ENCODE data around the gene IL22RA2.
A peak's percentile ranks its signal among the peaks of the same experiment; 100 is the strongest.
"Not testable (repeated sequence)": the region's sequence is repeated elsewhere in the genome, so short reads cannot be mapped to it uniquely, and the experiment has no call there.

IL22RA2 gene

DNA sequence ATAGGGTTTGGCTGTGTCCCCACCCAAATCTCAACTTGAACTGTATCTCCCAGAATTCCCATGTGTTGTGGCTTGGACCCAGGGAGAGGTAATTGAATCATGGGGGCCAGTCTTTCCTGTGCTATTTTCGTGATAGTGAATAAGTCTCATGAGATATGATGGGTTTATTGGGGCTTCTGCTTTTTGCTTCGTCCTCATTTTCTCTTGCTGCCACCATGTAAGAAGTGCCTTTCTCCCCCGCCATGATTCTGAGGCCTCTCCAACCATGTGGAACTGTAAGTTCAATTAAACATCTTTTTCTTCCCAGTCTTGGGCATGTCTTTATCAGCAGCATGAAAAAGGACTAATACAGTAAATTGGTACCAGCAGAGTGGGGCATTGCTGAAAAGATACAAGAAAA is 34.0 kb upstream of the IL22RA2 start:
- H3K9me3 Mint-ChIP-seq, H3K27me3 Mint-ChIP-seq, H3K4me3 Mint-ChIP-seq: not testable (repeated sequence)
- Mint-ChIP-seq H3K27ac (peak overlapping the region; percentile 63), H3K36me3 (peaks cover 33% of the 10 kb centered on the region), H3K4me1 (peaks cover 33% of the 10 kb centered on the region)

DNA sequence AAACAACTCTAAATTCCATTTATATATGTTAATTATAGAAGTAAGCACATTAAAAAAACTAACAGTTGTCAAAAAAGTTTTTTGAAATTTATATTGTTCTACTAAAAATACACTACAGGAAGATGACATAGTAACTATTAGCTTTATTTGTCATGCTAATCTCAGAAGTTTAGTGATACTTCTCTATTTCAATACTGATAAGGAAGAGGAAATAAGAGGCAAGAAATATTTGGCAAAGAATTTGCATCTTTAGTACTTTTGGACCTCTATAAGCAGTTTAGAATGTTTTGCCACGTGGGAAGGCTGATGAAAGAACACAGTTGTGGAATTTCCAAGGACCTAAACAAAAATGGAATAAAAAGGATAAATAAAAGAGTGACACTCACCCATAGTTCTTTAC is 33.1 kb upstream of the IL22RA2 start:
- H3K36me3 Mint-ChIP-seq: peaks cover 33% of the 10 kb centered on the region
- H3K9me3 Mint-ChIP-seq: peaks cover 5% of the 10 kb centered on the region
- H3K27me3 Mint-ChIP-seq: no peaks in the 10 kb centered on the region
- H3K4me1 Mint-ChIP-seq: peaks cover 29% of the 10 kb centered on the region
- no peak overlapping the region for H3K27ac Mint-ChIP-seq
- no peak overlapping the region for H3K4me3 Mint-ChIP-seq

DNA sequence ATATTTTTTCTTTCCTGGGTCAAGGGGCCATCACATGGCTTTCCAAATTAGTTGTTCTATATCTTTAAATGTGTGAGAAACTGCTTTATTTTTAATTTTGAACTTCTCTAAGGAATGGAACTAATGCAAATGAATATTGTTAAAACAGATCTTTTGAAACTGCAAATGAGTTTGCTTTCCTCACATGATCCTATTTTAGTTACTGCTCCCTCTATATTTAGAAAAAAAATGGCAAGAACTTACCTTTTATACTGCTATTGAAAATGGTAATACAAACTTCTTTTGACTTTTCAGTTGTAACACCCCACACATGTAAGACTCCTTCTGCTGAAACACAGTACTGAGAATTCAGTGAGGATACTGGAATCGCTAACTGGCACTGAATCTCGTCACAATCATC is 29.8 kb upstream of the IL22RA2 start:
- peaks cover 28% of the 10 kb centered on the region for H3K36me3 Mint-ChIP-seq

DNA sequence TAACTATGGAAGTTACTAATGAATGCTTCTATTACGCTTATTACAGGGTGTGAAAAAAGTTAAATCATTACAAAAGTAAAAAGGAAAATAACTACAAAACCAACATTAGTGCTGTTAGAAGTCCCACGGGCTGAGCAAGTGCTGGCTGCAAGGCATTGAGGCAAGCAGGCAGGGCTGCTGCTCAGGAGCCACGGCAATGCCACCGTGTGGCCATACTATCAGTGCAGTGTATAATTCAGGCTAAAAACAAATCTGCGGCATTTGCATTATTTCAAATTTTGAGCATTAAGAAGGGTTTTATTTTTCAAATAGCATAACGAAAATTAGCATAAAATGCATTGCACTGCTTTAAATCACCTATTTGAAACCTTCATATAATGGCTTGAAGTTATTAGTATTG is 28.6 kb upstream of the IL22RA2 start:
- Mint-ChIP-seq H3K4me1 (peaks cover 5% of the 10 kb centered on the region), H3K36me3 (peaks cover 26% of the 10 kb centered on the region), H3K27me3 (no peaks in the 10 kb centered on the region), H3K9me3 (no peaks in the 10 kb centered on the region), H3K27ac (no peak overlapping the region), H3K4me3 (no peak overlapping the region)

More for the DNA sequence above, 29.8 kb upstream of the IL22RA2 start:
- Mint-ChIP-seq H3K27me3 (no peaks in the 10 kb centered on the region), H3K4me3 (no peak overlapping the region), H3K4me1 (peaks cover 10% of the 10 kb centered on the region), H3K27ac (no peak overlapping the region), H3K9me3 (peaks cover 5% of the 10 kb centered on the region)

DNA sequence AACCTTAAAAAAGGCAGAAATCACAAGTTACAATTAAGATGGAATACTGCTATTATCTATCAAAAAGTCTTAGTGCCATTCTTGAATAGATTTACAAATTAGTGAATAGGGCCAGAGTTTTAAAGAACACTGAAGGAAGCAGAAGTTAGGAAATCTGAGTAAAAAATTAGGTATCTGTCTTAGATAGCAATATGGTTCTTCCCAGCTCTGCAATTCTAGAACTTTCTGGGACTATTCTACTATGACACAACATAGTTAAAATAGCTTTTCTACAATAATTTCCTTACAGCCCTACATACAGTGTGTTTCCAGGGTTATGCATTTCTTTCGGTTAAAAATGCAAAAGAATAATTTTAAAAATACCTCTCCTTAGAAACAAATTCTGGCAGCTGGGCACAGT is 27.6 kb upstream of the IL22RA2 start:
- Mint-ChIP-seq H3K36me3 (peaks cover 23% of the 10 kb centered on the region), H3K4me3 (no peak overlapping the region), H3K27ac (no peak overlapping the region), H3K9me3 (no peaks in the 10 kb centered on the region), H3K4me1 (peaks cover 14% of the 10 kb centered on the region), H3K27me3 (no peaks in the 10 kb centered on the region)

DNA sequence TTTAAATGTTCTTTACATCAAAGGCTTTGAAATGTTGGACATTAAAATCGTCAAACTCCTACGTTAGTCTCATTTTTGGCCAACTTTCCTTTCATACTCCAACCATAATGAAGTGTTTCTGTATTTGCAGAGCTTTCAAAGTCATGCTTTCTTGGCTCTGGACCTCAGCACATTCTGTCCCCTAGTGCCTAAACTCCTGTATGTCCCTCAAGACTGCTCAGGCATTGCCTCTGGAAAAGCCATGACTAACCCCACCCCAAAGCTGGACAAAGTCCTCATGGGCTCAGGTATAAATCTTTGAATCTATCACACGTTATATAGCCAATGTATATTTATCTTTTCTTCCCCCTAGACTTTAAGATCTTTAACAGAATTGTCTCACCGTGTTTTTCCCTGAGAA is 26.8 kb upstream of the IL22RA2 start:
- no peaks in the 10 kb centered on the region for H3K27me3 Mint-ChIP-seq
- peaks cover 13% of the 10 kb centered on the region for H3K4me1 Mint-ChIP-seq
- H3K9me3 Mint-ChIP-seq: no peaks in the 10 kb centered on the region
- H3K4me3 Mint-ChIP-seq: no peak overlapping the region
- H3K27ac Mint-ChIP-seq: no peak overlapping the region
- H3K36me3 Mint-ChIP-seq: peaks cover 20% of the 10 kb centered on the region

DNA sequence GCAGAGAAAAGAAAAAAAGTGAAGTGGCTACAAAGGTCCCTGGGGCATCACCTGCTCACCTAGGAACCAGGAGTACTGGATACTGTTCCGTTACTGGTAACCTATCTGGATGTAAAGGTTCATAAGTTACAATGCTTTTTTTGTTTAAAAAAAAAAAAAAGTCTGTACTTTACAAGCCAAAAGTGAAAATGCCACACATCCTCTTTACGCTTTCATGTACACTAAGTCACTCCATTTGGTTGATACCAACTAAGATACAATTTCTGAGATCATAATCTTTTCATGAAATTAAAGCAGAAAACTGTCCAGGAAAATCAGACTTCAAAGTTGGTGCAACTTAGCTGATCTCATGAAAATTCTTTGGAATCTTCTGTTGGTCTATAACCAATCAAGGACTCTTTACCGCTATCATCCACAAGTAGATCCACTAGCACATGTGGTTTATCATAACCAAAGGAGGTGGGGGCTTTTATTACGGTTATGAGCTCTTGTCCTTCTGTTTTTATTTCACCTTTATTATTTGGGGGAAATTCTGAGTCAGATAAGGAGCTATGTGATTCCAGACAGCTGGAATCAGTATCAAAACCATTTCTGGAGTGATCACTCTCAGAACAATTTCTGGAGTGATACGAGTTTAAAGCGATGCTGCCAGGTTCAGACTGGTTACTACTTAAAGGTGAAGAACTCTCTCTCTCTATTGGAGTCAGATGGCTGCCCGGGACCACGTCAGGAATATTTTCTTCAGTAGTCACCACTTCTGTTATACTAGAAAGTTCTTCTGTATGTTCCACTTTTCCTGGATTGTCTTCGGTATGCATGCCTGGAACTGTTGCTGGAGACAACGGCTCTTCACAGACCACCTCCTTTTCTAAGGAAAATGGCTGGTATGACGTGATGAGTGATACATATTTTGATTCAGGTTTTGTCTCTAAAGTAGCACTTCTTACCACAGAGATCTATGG is 24.5 kb upstream of the IL22RA2 start:
- no peak overlapping the region for H3K27ac Mint-ChIP-seq
- peaks cover 12% of the 10 kb centered on the region for H3K4me1 Mint-ChIP-seq
- H3K9me3 Mint-ChIP-seq: no peaks in the 10 kb centered on the region
- no peak overlapping the region for H3K4me3 Mint-ChIP-seq
- peaks cover 10% of the 10 kb centered on the region for H3K36me3 Mint-ChIP-seq
- no peaks in the 10 kb centered on the region for H3K27me3 Mint-ChIP-seq

DNA sequence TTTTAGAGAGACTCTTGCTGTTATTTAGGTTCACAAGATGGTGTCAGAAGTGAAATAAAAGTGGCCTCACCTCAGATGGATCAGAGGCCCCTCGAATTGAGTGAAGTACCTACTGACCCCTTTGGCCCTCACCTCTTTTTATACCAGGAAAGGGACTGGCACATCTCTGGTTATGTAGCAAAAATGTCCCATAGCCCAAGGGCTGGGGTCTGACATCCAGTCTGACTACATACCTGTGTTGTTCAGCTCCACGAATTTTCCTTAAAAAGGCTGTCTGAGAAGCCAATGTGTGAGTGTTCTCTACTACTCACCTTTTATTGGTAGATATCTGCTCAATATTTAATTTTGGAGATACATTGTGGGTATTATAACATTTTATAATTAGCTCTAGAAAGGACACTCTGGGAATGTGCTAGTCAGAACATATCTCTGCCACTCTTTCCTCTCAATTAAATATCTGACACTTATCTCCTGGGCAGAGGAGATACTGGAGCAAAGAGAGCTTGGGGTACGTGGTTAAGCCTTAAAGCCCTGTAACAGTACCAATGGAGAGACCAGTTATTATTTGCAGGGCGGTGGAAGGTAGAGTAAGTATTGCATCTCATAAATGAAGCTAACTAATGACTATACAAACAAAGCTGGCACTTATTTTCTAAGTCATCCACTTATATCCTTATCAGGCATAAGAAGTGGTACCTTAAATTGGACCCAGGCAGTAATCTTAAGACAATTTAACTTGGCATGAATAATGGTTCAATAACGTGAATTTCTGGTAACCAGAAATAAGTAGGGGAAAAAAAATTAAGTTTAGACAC is 20.0 kb upstream of the IL22RA2 start:
- H3K9me3 Mint-ChIP-seq: no peaks in the 10 kb centered on the region
- H3K27ac Mint-ChIP-seq: no peak overlapping the region
- peaks cover 9% of the 10 kb centered on the region for H3K36me3 Mint-ChIP-seq
- peaks cover 1% of the 10 kb centered on the region for H3K27me3 Mint-ChIP-seq
- H3K4me1 Mint-ChIP-seq: peaks cover 12% of the 10 kb centered on the region
- no peak overlapping the region for H3K4me3 Mint-ChIP-seq

DNA sequence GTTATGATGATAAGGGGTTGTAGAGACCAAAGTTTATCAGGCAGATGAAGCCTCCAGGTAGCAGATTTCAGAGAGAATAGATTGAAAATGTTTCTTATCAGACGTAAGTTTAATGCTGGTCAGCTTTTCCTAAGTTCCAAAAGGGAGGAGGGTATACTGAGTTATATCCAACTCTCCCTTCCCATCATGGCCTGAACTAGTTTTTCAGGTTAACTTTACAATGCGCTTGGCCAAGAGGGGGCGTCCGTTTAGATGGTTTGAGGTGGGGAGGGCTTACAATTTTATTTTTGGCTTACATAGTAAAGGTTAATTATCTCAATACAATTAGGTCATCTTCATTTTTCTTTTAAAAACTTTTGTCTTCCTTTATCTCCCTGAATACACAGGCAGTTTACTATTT is 19.4 kb upstream of the IL22RA2 start:
- peaks cover 3% of the 10 kb centered on the region for H3K36me3 Mint-ChIP-seq
- H3K9me3 Mint-ChIP-seq: no peaks in the 10 kb centered on the region
- H3K4me1 Mint-ChIP-seq: peaks cover 12% of the 10 kb centered on the region
- H3K27ac Mint-ChIP-seq: no peak overlapping the region
- H3K27me3 Mint-ChIP-seq: peaks cover 1% of the 10 kb centered on the region
- no peak overlapping the region for H3K4me3 Mint-ChIP-seq

DNA sequence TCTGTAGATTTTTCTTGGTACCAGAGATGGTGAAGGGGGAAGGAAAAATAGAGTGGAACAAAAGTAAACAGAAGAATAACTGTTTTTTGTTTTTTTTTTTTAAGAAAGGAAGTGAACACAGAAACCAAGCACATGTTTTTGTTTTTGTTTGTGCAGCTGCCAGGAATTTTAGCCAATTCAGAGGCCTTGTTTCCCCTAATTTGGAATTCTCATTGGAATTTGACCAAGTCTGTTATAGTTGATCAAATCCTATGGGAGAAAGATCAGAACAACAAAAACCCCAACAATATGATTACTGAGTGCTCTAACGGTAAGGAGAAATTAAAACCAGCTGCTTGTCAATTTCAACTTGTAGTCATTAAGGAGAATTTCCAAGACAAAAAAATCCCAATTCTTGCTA is 18.2 kb upstream of the IL22RA2 start:
- H3K9me3 Mint-ChIP-seq: peaks cover 3% of the 10 kb centered on the region
- peaks cover 7% of the 10 kb centered on the region for H3K4me1 Mint-ChIP-seq
- H3K27me3 Mint-ChIP-seq: peaks cover 1% of the 10 kb centered on the region
- H3K36me3 Mint-ChIP-seq: peaks cover 3% of the 10 kb centered on the region
- no peak overlapping the region for H3K4me3 Mint-ChIP-seq
- H3K27ac Mint-ChIP-seq: no peak overlapping the region

DNA sequence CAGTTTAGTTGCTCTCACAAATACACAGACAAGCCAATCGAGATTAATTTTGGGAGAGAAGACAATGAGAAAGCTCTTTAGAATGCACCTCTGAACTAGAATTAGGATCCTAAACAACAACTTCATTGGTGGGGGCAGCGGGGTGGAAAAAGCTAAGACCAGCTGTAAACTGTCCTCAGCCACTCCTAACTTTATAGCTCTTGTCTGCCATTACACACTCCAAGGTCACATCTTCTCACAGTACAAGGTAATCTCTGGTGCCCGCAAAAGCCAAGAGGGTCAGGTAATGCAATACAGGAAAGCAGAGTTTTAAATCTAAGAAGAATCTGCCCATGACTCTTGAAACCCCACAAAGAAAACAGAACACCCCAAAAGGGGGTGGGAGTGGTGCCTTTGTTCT is 17.8 kb upstream of the IL22RA2 start:
- no peak overlapping the region for H3K4me3 Mint-ChIP-seq
- H3K27ac Mint-ChIP-seq: no peak overlapping the region
- H3K4me1 Mint-ChIP-seq: peaks cover 4% of the 10 kb centered on the region
- H3K36me3 Mint-ChIP-seq: peaks cover 5% of the 10 kb centered on the region
- H3K27me3 Mint-ChIP-seq: peaks cover 3% of the 10 kb centered on the region
- H3K9me3 Mint-ChIP-seq: peaks cover 4% of the 10 kb centered on the region

DNA sequence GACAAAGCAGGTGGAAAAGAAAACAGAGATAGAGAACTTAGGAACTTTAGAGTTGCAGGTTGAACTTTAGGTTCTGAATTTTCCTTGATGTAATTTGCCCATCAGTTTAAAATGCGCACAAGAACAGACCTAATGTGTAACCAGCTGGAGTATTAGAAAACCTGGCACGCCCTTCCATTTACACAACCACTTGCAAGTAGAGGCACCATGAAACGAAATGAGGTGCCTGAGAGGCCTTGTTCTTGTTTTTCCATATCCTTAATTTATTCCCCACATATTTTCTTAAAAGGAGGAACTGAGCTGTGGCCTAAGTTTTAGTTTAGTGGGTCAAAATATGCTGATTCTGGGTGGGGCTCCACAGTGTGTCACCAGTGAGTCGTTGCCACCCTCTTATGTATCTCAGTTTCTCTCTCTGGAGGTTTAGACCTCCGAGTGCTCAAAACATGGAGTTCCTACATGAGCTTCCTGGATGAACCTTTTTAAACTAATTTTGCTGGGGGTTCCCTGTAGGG is 17.2 kb upstream of the IL22RA2 start:
- Mint-ChIP-seq H3K4me1 (no peaks in the 10 kb centered on the region), H3K27ac (no peak overlapping the region), H3K36me3 (peaks cover 4% of the 10 kb centered on the region), H3K4me3 (no peak overlapping the region), H3K27me3 (peaks cover 3% of the 10 kb centered on the region), H3K9me3 (peaks cover 6% of the 10 kb centered on the region)

DNA sequence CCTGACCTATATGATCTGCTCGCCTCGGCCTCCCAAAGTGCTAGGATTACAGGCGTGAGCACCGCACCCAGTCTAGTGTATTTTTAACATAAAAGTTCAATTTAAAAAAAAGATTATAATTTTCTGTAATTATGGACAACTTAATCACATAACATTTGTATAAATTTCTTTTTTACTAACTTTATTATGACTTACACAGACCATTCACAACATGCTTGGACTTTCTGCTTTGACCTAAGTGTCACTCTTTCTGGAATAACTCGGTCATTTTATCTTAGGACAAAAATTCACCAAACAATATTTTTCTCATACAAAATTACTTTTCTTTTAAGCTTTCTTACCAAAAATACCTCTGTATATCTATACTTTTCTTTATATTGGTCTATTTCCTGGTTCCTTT is 15.4 kb upstream of the IL22RA2 start:
- no peaks in the 10 kb centered on the region for H3K4me1 Mint-ChIP-seq
- H3K27me3 Mint-ChIP-seq: peaks cover 3% of the 10 kb centered on the region
- H3K9me3 Mint-ChIP-seq: peaks cover 8% of the 10 kb centered on the region
- H3K4me3 Mint-ChIP-seq: no peak overlapping the region
- peaks cover 8% of the 10 kb centered on the region for H3K36me3 Mint-ChIP-seq
- H3K27ac Mint-ChIP-seq: no peak overlapping the region

DNA sequence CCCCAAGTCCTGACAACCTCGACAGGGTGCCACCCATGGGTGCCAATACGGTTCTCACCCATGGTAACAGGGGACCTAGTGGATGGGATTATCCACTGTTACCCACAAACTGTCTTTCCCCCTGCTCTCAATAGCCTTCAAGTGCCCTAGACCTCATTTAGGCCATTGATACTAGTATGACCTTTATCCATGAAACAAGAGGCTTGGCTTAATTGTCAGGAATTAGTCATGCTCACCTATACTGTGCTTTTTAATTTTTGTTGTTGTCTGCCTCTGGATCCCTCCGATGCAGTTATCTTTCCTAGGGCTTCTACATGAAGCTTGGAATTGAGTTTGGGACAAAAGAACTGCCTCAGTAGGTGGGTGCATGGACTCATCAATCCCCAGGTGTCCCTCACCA is 11.8 kb upstream of the IL22RA2 start:
- Mint-ChIP-seq H3K4me3 (no peak overlapping the region), H3K4me1 (no peaks in the 10 kb centered on the region), H3K27ac (no peak overlapping the region), H3K27me3 (peaks cover 2% of the 10 kb centered on the region), H3K9me3 (peaks cover 8% of the 10 kb centered on the region), H3K36me3 (peaks cover 11% of the 10 kb centered on the region)

DNA sequence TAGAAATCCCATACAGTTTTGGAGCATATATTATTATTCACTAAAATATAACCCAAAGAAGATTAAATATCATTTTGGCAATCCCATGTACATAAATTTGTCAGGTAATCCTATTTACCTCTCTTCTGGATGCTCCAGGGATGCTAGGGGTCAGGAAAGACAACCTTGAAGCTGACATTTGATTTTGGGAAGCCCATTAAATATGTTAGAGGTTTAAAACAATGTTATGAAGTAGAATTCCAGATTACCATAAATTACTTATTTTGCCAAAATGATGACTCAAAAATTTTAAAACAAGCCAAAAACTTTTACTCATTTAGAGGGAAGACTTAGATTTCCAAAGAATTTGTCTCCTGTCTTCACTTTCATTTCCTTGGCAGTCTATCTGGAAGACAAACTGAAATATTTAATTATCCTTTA is 9.2 kb upstream of the IL22RA2 start:
- Mint-ChIP-seq H3K4me1 (no peaks in the 10 kb centered on the region), H3K27ac (no peak overlapping the region), H3K27me3 (peaks cover 2% of the 10 kb centered on the region), H3K36me3 (peaks cover 11% of the 10 kb centered on the region), H3K4me3 (no peak overlapping the region), H3K9me3 (peaks cover 8% of the 10 kb centered on the region)
